Esophagus mucosa (tissue), 1 donor: Measurements from ENCODE around the gene CPNE1. TPM values are rescaled to one million over a fixed set of nuclear protein-coding genes. Genes with fewer than 3 reads are reported as not detected.
"Not testable (repeated sequence)": the region's sequence is repeated elsewhere in the genome, so short reads cannot be mapped to it uniquely, and the experiment has no call there.

Source experiments
- ATAC-seq: fragments of 200-7000 bp; cut with Tn5 transposase; one replicate; pipeline ENCODE4 v1.9.1; 2020
- total RNA-seq: library from RNA; stranded (reverse); gene quantifications from one replicate; pipeline ENCODE4 v1.2.4, GENCODE V29; 2023
- donor health status: DM: yes; HTN: yes; CAD: no.

CPNE1 gene
- total RNA-seq, 1 donor from 2014 or later: 130 TPM

GRCh38 chr20:35697696-35698297, 33.1 kb upstream of the CPNE1 start:
- no peak for ATAC-seq

GRCh38 chr20:35695978-35696377, 31.3 kb upstream of the CPNE1 start:
- ATAC-seq: no peak

GRCh38 chr20:35695245-35695749, 30.6 kb upstream of the CPNE1 start:
- no peak for ATAC-seq

GRCh38 chr20:35690265-35690664, 25.6 kb upstream of the CPNE1 start:
- no peak for ATAC-seq

- not testable (repeated sequence) for ATAC-seq
Observed at GRCh38 chr20:35686872-35687271, 22.2 kb upstream of the CPNE1 start.

GRCh38 chr20:35685368-35685767, 20.7 kb upstream of the CPNE1 start:
- ATAC-seq: not testable (repeated sequence)

GRCh38 chr20:35681960-35682359, 17.3 kb upstream of the CPNE1 start:
- no peak for ATAC-seq

GRCh38 chr20:35680452-35681183, 15.9 kb upstream of the CPNE1 start:
- no peak for ATAC-seq

GRCh38 chr20:35674921-35675320, 10.2 kb upstream of the CPNE1 start:
- ATAC-seq: no peak

- no peak for ATAC-seq
Observed at GRCh38 chr20:35673884-35674283, 9.2 kb upstream of the CPNE1 start.

GRCh38 chr20:35669681-35670080, 5.0 kb upstream of the CPNE1 start:
- no peak for ATAC-seq

- no peak for ATAC-seq
Observed at GRCh38 chr20:35669221-35669620, 4.5 kb upstream of the CPNE1 start.

- ATAC-seq: no peak
Observed at GRCh38 chr20:35665949-35666288, 1.2 kb upstream of the CPNE1 start.

- ATAC-seq: peak; percentile 57
Observed at GRCh38 chr20:35663516-35664465, 909 bp downstream of the CPNE1 start.

GRCh38 chr20:35662551-35662950, 2.1 kb downstream of the CPNE1 start:
- no peak for ATAC-seq

- ATAC-seq: no peak
Observed at GRCh38 chr20:35661908-35662307, 2.8 kb downstream of the CPNE1 start.

GRCh38 chr20:35661053-35661452, 3.6 kb downstream of the CPNE1 start:
- no peak for ATAC-seq

GRCh38 chr20:35660122-35660937, 4.4 kb downstream of the CPNE1 start:
- ATAC-seq: no peak

GRCh38 chr20:35657271-35657670, 7.4 kb downstream of the CPNE1 start:
- no peak for ATAC-seq

GRCh38 chr20:35654415-35654814, 10.3 kb downstream of the CPNE1 start:
- no peak for ATAC-seq

- ATAC-seq: no peak
Observed at GRCh38 chr20:35653893-35654292, 10.8 kb downstream of the CPNE1 start.

- ATAC-seq: no peak
Observed at GRCh38 chr20:35653430-35653734, 11.3 kb downstream of the CPNE1 start.
